MM.1S (cell line): Measurements from ENCODE around the gene SH3GL2.

Experiments used
- DNase-seq: peaks from one replicate; pipeline ENCODE4 v3.0.0-alpha.2; 2015
- H2AFZ ChIP-seq: fragments of 300-600 bp; sonication (generic); 2 replicates; pipeline ENCODE4 v1.6.0; 2016; ENCODE audit warnings: antibody characterized with exemption, low read length
- H3F3A ChIP-seq: fragments of 300-600 bp; sonication (generic); 2 replicates; pipeline ENCODE4 v1.6.1; 2016; ENCODE audit warnings: mild to moderate bottlenecking, antibody characterized with exemption, low read length, moderate library complexity, mixed read lengths; ENCODE audit not compliant: insufficient read depth
- H3K27ac ChIP-seq: fragments of 300-600 bp; sonication (generic); 2 replicates; pipeline ENCODE4 v1.5.1; 2016; ENCODE audit warnings: mild to moderate bottlenecking, low read length
- H3K27me3 ChIP-seq: fragments of 300-600 bp; sonication (generic); replicated peaks from 2 replicates; pipeline ENCODE4 v1.6.0; 2016; ENCODE audit warnings: low read length; ENCODE audit not compliant: insufficient read depth
- H3K36me3 ChIP-seq: fragments of 300-600 bp; sonication (generic); replicated peaks from 2 replicates; pipeline ENCODE4 v1.6.1; 2016; ENCODE audit warnings: mild to moderate bottlenecking, low read length, mixed read lengths; ENCODE audit not compliant: insufficient read depth
- H3K4me1 ChIP-seq: fragments of 300-600 bp; sonication (generic); 2 replicates; pipeline ENCODE4 v1.6.1; 2016; ENCODE audit warnings: low read length, mixed read lengths
- H3K4me2 ChIP-seq: fragments of 300-600 bp; sonication (generic); 2 replicates; pipeline ENCODE4 v1.6.0; 2016; ENCODE audit warnings: low read depth, low read length
- H3K4me3 ChIP-seq: fragments of 300-600 bp; sonication (generic); 2 replicates; pipeline ENCODE4 v1.5.1; 2016; ENCODE audit warnings: low read length, mixed read lengths
- H3K79me2 ChIP-seq: fragments of 300-600 bp; sonication (generic); 2 replicates; pipeline ENCODE4 v1.6.1; 2016; ENCODE audit warnings: mixed run types, low read length, mixed read lengths
- H3K9ac ChIP-seq: fragments of 300-600 bp; sonication (generic); 2 replicates; pipeline ENCODE4 v1.6.1; 2016; ENCODE audit warnings: low read length, mixed read lengths
- H3K9me2 ChIP-seq: fragments of 300-600 bp; sonication (generic); replicated peaks from 2 replicates; pipeline ENCODE4 v1.6.1; 2016; ENCODE audit warnings: mild to moderate bottlenecking, low read length, mixed read lengths; ENCODE audit not compliant: insufficient read depth
- H3K9me3 ChIP-seq: fragments of 300-600 bp; sonication (generic); replicated peaks from 2 replicates; pipeline ENCODE4 v1.6.1; 2016; ENCODE audit warnings: mild to moderate bottlenecking, low read length, mixed read lengths; ENCODE audit not compliant: insufficient read depth
- H4K20me1 ChIP-seq: fragments of 300-600 bp; sonication (generic); 2 replicates; pipeline ENCODE4 v1.6.1; 2016; ENCODE audit warnings: mild to moderate bottlenecking, low read length, moderate library complexity, mixed read lengths; ENCODE audit not compliant: insufficient read depth
- CTCF ChIP-seq: fragments of 300-600 bp; sonication (generic); IDR thresholded peaks from 2 replicates; pipeline ENCODE4 v1.5.1; 2016; ENCODE audit warnings: antibody characterized with exemption, low read length, mixed read lengths
- EZH2 ChIP-seq: fragments of 300-600 bp; sonication (generic); optimal IDR thresholded peaks from 2 replicates; pipeline ENCODE3; 2017; ENCODE audit warnings: low read depth, mild to moderate bottlenecking, antibody characterized with exemption, low read length, mixed read lengths
- EZH2phosphoT487 ChIP-seq: fragments of 300-600 bp; sonication (generic); IDR thresholded peaks from 2 replicates; pipeline ENCODE4 v1.6.1; 2018; ENCODE audit warnings: antibody characterized with exemption, low read length

The SH3GL2 gene

GRCh38 chr9:17802249-17802857 is 223.5 kb downstream of the SH3GL2 start:
- Histone ChIP-seq H3K9ac (no peak overlapping the region), H3K9me3 (no peaks in the 10 kb centered on the region), H3K27ac (no peak overlapping the region), H3K27me3 (no peaks in the 10 kb centered on the region), H3K4me1 (no peaks in the 10 kb centered on the region), H2AFZ (no peak overlapping the region), H3K4me3 (no peak overlapping the region), H3F3A (no peaks in the 10 kb centered on the region), H3K4me2 (no peak overlapping the region), H3K79me2 (no peaks in the 10 kb centered on the region), H3K9me2 (no peaks in the 10 kb centered on the region), H4K20me1 (no peaks in the 10 kb centered on the region), H3K36me3 (no peaks in the 10 kb centered on the region)
- no peak for DNase-seq
- no peak for TF ChIP-seq EZH2phosphoT487
- TF ChIP-seq EZH2, result no peak
- TF ChIP-seq CTCF, result peak; percentile 36

GRCh38 chr9:17807613-17808282 is 228.9 kb downstream of the SH3GL2 start:
- Histone ChIP-seq H4K20me1 (no peaks in the 10 kb centered on the region), H3K9me2 (no peaks in the 10 kb centered on the region), H3K4me1 (no peaks in the 10 kb centered on the region), H3K79me2 (no peaks in the 10 kb centered on the region), H3K9ac (no peak overlapping the region), H3K27ac (no peak overlapping the region), H3K9me3 (no peaks in the 10 kb centered on the region), H3K27me3 (no peaks in the 10 kb centered on the region), H3F3A (no peaks in the 10 kb centered on the region), H3K4me3 (no peak overlapping the region), H2AFZ (no peak overlapping the region), H3K4me2 (no peak overlapping the region), H3K36me3 (no peaks in the 10 kb centered on the region)
- DNase-seq, result no peak
- no peak for TF ChIP-seq EZH2phosphoT487
- TF ChIP-seq EZH2, result no peak
- no peak for TF ChIP-seq CTCF

- no peak overlapping the region for H2AFZ ChIP-seq
- no peaks in the 10 kb centered on the region for H3K27me3 ChIP-seq
Measured at GRCh38 chr9:17810317-17810716, 231.5 kb downstream of the SH3GL2 start.

More at GRCh38 chr9:17810317-17810716, 231.5 kb downstream of the SH3GL2 start:
- no peak overlapping the region for H3K4me2 ChIP-seq
- no peak overlapping the region for H3K9ac ChIP-seq
- 0 out of 2 replicates have a peak, but pooled peaks cover 5% of the 10 kb centered on the region for H3K4me1 ChIP-seq
- DNase-seq, result no peak
- H4K20me1 ChIP-seq, result no peaks in the 10 kb centered on the region
- no peak overlapping the region for H3K4me3 ChIP-seq
- H3K36me3 ChIP-seq, result no peaks in the 10 kb centered on the region
- no peak overlapping the region for H3K27ac ChIP-seq
- H3K79me2 ChIP-seq, result no peaks in the 10 kb centered on the region
- no peaks in the 10 kb centered on the region for H3K9me2 ChIP-seq
- no peaks in the 10 kb centered on the region for H3F3A ChIP-seq
- TF ChIP-seq CTCF (no peak), EZH2 (no peak), EZH2phosphoT487 (no peak)
- H3K9me3 ChIP-seq, result no peaks in the 10 kb centered on the region
